ENCODE results near the gene N4BP2. TPM values are rescaled to one million over a fixed set of nuclear protein-coding genes. Genes with fewer than 3 reads are reported as not detected.

N4BP2 gene
- total and polyA plus RNA-seq, 2 of the 8 experiments (the other 6 are each of a cell fraction or from before 2014, with no cell fraction given): 4.4 to 44.7 TPM

DNA sequence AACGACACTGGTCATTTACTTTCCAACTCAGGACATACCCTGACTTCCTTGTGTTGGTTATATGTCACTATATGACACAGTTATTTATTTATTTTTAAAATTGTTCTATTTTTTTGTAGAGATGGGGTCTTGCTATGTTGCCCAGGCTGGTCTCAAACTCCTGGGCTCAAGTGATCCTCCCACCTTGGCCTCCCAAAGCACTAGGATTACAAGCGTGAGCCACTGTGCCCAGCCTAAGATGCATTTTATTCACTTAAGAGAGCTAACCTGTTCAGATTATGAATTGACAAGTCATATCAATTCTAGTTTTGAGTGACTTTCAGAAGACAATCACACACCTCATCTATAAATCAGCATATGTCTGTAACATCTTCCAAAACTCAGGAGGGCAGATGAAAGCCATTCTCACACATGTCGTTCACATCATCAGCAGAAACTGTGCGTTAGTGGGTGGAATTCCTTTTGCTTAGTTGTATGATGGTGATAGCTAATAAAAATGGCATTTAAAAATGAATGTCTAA lies 130.8 kb downstream of the N4BP2 start:
- Histone ChIP-seq H2AFZ (ENCODE audit: low read length) (no peak overlapping the region), H3K4ac (replicated peaks; ENCODE audit: insufficient read length, low read depth, low read length) (no peak overlapping the region), H3K4me3 (ENCODE audit: extremely low read depth in 1 of 4, insufficient read depth in 2 of 4, low read depth in 3 of 4, low read length in 4 of 4) (no peak overlapping the region), H3K27ac (ENCODE audit: low read depth, low read length) (no peak overlapping the region), H2BK15ac (ENCODE audit: low read length) (no peak overlapping the region), H3K23ac (ENCODE audit: insufficient read length) (no peak overlapping the region), H4K91ac (replicated peaks; ENCODE audit: insufficient read length, low read length) (peak overlapping the region; percentile 53), H3K4me2 (ENCODE audit: insufficient read depth in 1 of 2, low read depth in 2 of 2, low read length in 2 of 2) (no peak overlapping the region), H4K5ac (ENCODE audit: insufficient read length, low read depth, low read length) (no peak overlapping the region), H3K9ac (replicated peaks in 1 of 4; ENCODE audit: extremely low read depth in 1 of 4, low read depth in 3 of 4, low read length in 3 of 4) (no peak overlapping the region), H3K79me2 (ENCODE audit: control insufficient read depth in 1 of 2, insufficient read depth in 2 of 2, low read length in 2 of 2) (no peaks in the 10 kb centered on the region), H4K20me1 (replicated peaks in 1 of 2; ENCODE audit: control insufficient read depth in 1 of 2, insufficient read depth in 2 of 2, low read length in 2 of 2) (no peaks in the 10 kb centered on the region), H3K56ac (replicated peaks; ENCODE audit: insufficient read length, low read depth, low read length) (no peak overlapping the region), H3K36me3 (ENCODE audit: control insufficient read depth in 2 of 4, insufficient read depth in 4 of 4, low read length in 3 of 4) (no peaks in the 10 kb centered on the region), H2BK120ac (replicated peaks; ENCODE audit: low read depth, low read length) (peak overlapping the region; percentile 74), H2BK5ac (ENCODE audit: low read depth, low read length) (no peak overlapping the region), H3K79me1 (ENCODE audit: low read depth, low read length) (no peaks in the 10 kb centered on the region), H3K14ac (ENCODE audit: insufficient read length) (no peak overlapping the region), H3K23me2 (ENCODE audit: low read depth, low read length) (no peaks in the 10 kb centered on the region), H2BK20ac (ENCODE audit: low read length) (no peak overlapping the region), H3K27me3 (replicated peaks in 1 of 4; ENCODE audit: control insufficient read depth in 3 of 4, extremely low read depth in 1 of 4, insufficient read depth in 3 of 4, low read length in 3 of 4) (no peaks in the 10 kb centered on the region), H3K9me3 (ENCODE audit: insufficient read depth in 2 of 2, low read depth in 1 of 2, low read length in 1 of 2) (no peaks in the 10 kb centered on the region), H3K18ac (ENCODE audit: extremely low read depth, low read length) (no peak overlapping the region), H2BK12ac (ENCODE audit: low read depth, low read length) (no peak overlapping the region), H4K8ac (ENCODE audit: extremely low read depth, insufficient read depth, low read length) (no peak overlapping the region), H3K4me1 (replicated peaks in 1 of 4; ENCODE audit: control insufficient read depth in 3 of 4, insufficient read depth in 4 of 4, low read length in 3 of 4) (peaks cover 0 to 9% (median 8%) of the 10 kb centered on the region in 4 experiments; a peak in 6 of 7 replicates), H2AK5ac (ENCODE audit: low read depth, low read length) (no peak overlapping the region)
- TF ChIP-seq POLR2AphosphoS5 (IDR thresholded peaks at IDR 0.05; ENCODE audit: low read depth, low read length) (no peak), EGR1 (IDR thresholded peaks at IDR 0.05; ENCODE audit: borderline replicate concordance, low read depth, low read length) (no peak), BACH1 (IDR thresholded peaks at IDR 0.05; ENCODE audit: low read length) (no peak), MAFK (IDR thresholded peaks at IDR 0.05; ENCODE audit: low read depth, low read length) (no peak), NRF1 (IDR thresholded peaks at IDR 0.05; ENCODE audit: low read depth, low read length) (no peak), KDM4A (IDR thresholded peaks at IDR 0.05; ENCODE audit: low read depth, low read length, severe bottlenecking) (no peak), SAP30 (IDR thresholded peaks at IDR 0.05; ENCODE audit: insufficient read depth, insufficient replicate concordance, low read length) (no peak), YY1 (IDR thresholded peaks at IDR 0.05; ENCODE audit: low read depth, low read length) (no peak), EZH2 (IDR thresholded peaks at IDR 0.05; ENCODE audit: low read depth, low read length, severe bottlenecking) (no peak)
- WGBS, 2 experiments (ENCODE audit: extremely low coverage in 1 of 2, insufficient coverage in 1 of 2, insufficient read length in 1 of 2, insufficient replicate concordance in 2 of 2, low coverage in 1 of 2, low lambda C conversion rate in 2 of 2, missing lambda C conversion rate in 1 of 2): 88% methylated on average over 4 of the region's 4 CpGs; no CpG with 5 or more reads in 1 of the 2 experiments
- DNase-seq (ENCODE audit: low read depth in 1 of 2, low spot score in 2 of 2): no peak
- CTCF ChIA-PET (ENCODE audit: partially characterized antibody): no interaction called here
- POLR2A ChIA-PET (ENCODE audit: partially characterized antibody): no interaction called here
- no peak for FAIRE-seq
